Activated CD4-positive, alpha-beta memory T cell treated with anti-CD3 and anti-CD28 coated beads, Interleukin-2, amount 10 ng/mL, durations not matched to agents 7 days and 5 days (primary cell): ENCODE measurements around the gene HBA2. TPM values are rescaled to one million over a fixed set of nuclear protein-coding genes. Genes with fewer than 3 reads are reported as not detected.
"Not testable (repeated sequence)": the region's sequence is repeated elsewhere in the genome, so short reads cannot be mapped to it uniquely, and the experiment has no call there.

Experiments
- CTCF ChIA-PET: fragments of 350-600 bp; sonication (Branson Sonifier 250); formaldehyde crosslinking; loops from one replicate; lab custom pipeline; 2021; ENCODE audit warnings: antibody characterized with exemption, inconsistent platforms; lab: Charles Lee
- POLR2A ChIA-PET: fragments of 350-600 bp; sonication (Branson Sonifier 250); formaldehyde crosslinking; loops from one replicate; lab custom pipeline; 2021; ENCODE audit warnings: antibody characterized with exemption; lab: Charles Lee
- DNase-seq: peaks from one replicate; pipeline ENCODE4 v3.0.0-alpha.2; 2020
- H3K27ac Mint-ChIP-seq: one replicate; pipeline ENCODE4 v1.8.0; 2021; ENCODE audit warnings: mild to moderate bottlenecking, mixed read lengths
- H3K27me3 Mint-ChIP-seq: one replicate; pipeline ENCODE4 v1.8.0; 2021; ENCODE audit warnings: mixed read lengths
- H3K36me3 Mint-ChIP-seq: one replicate; pipeline ENCODE4 v1.8.0; 2021; ENCODE audit warnings: low read depth, mixed read lengths
- H3K4me1 Mint-ChIP-seq: one replicate; pipeline ENCODE4 v1.8.0; 2021; ENCODE audit warnings: mixed read lengths
- H3K4me3 Mint-ChIP-seq: one replicate; pipeline ENCODE4 v1.8.0; 2021; ENCODE audit warnings: mild to moderate bottlenecking, mixed read lengths
- H3K9me3 Mint-ChIP-seq: one replicate; pipeline ENCODE4 v1.8.0; 2021; ENCODE audit warnings: mixed read lengths
- total RNA-seq, 2 experiments: library from RNA; stranded (reverse); gene quantifications; one replicate each; pipeline ENCODE4 v1.2.3, GENCODE V29; 2021

Gene HBA2
- total RNA-seq, 2 experiments from 2014 or later: not detected

DNA sequence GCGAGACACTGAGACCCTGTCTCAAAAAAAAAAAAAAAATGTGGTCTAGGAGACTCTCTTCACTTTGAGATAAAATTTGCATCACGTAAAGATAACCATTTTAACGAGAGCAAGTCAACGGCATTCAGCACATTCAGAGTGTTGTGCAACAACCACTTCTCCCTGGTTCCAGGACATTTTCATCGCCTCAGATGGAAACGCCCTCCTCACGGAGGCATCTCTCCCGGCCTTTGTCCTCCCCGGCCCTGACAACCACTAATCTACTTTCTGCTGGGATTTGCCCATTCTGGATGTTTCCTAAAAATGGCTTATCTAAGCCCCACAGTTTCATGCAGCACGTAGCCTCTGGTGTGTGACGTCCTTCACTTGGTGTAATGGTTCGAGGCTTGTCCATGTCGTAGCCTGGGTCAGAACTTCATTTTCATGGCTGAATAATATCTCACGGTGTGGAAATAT is 27.9 kb upstream of the HBA2 start:
- no peak for DNase-seq
- POLR2A ChIA-PET: no interaction called here
- Mint-ChIP-seq H3K27me3 (peaks cover 23% of the 10 kb centered on the region), H3K9me3 (no peaks in the 10 kb centered on the region), H3K4me3 (no peak overlapping the region), H3K36me3 (no peaks in the 10 kb centered on the region), H3K27ac (no peak overlapping the region), H3K4me1 (no peaks in the 10 kb centered on the region)
- CTCF ChIA-PET: no interaction called here

DNA sequence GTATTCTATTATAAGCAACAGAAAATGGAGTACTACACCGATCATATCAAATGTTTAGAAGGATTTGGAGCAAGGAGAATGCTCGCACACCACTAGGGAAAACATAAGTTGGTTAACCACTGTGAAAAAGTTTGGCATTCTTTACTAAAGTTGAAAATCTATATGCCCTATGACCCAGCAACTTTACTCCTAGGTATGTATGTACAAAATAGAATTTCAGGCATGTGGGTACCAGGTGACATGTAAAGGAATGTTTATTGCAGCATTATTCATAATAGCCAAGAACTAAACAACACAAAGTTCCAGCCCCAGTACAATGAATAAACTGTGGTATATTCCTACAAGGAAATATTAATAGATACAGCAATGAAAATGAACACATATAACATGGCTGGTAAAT is 26.0 kb upstream of the HBA2 start:
- ChIA-PET POLR2A (no interaction called here), CTCF (no interaction called here)
- Mint-ChIP-seq H3K27ac (no peak overlapping the region), H3K4me3 (no peak overlapping the region), H3K9me3 (no peaks in the 10 kb centered on the region), H3K4me1 (no peaks in the 10 kb centered on the region), H3K36me3 (no peaks in the 10 kb centered on the region), H3K27me3 (peaks cover 28% of the 10 kb centered on the region)
- DNase-seq: no peak

DNA sequence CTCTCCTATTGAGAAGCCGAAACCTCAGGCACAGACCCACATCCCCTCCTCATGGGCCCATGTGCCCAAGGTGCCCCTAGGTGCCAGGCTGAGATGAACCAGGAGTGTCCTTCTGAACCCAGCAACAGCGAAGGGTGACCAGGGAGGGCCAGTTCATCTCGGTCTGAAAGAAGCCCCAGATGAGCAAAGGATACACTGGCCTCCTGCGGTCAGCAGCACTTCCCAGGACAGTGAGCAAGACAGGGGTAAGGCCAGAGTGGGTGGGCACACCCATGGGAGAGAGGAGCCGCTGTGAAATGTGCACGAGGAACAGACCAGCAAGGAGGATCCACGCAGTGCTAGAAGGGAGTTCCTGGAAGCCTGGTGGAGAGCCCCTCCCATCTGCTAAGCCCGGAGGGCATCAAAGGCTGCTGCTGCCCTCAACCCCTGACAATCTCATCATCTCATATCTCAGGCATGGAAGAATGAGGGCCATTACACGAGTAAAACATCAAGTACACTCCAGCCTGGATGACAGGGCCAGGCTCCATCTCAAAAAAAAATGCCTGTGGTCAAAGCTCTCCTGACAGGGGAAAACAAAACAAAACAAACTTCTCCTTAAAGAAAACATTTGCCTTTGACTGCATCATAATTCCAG is 23.5 kb upstream of the HBA2 start:
- no peaks in the 10 kb centered on the region for H3K9me3 Mint-ChIP-seq
- no peak overlapping the region for H3K4me3 Mint-ChIP-seq
- peaks cover 29% of the 10 kb centered on the region for H3K27me3 Mint-ChIP-seq
- CTCF ChIA-PET: no interaction called here
- no peak overlapping the region for H3K27ac Mint-ChIP-seq
- no peaks in the 10 kb centered on the region for H3K36me3 Mint-ChIP-seq
- no peak for DNase-seq
- no peaks in the 10 kb centered on the region for H3K4me1 Mint-ChIP-seq
- POLR2A ChIA-PET: no interaction called here

DNA sequence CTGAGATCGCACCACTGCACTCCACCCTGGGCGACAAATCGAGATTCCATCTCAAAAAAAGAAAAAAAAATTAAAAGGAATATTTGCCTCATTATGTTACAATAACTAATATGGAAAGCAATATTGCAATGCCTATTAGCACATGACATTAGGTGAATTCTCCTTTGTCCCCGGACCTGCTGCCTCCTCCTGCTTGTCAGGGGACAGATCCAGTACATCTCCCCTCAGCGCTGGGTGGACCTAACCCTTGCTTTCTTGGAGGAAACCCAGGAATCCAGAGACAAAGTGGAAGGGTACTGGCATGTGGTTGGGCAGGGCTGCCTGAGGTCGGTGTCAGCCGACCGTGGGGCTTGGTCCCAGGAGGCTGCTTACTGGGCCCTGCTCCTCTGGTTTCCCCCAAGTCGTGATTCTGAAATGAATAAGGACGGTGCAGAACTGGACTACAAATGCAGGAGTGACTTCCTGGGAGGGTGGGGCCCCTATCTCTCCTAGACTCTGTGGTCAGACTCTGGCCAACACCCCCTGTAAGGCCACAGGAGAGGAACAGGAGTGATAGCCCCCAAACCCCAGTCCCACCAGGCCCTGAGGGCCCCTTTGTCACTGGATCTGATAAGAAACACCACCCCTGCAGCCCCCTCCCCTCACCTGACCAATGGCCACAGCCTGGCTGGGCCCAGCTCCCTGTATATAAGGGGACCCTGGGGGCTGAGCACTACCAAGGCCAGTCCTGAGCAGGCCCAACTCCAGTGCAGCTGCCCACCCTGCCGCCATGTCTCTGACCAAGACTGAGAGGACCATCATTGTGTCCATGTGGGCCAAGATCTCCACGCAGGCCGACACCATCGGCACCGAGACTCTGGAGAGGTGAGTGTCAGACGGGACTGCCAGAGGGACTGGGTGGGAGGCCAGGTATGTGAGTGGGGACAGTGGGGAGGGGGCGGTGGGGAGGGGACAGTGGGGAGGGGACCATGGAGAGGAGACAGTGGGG is 20.2 kb upstream of the HBA2 start, which contains the start of gene HBZ:
HBZ (plus strand) TSS at position 504 of the 988 bp plus-strand sequence; CDS start at position 770, 266 bp downstream.
- Mint-ChIP-seq H3K27ac (no peak within 1 kb of the TSS), H3K4me1 (peaks cover 7% of the 10 kb centered on the region), H3K36me3 (no peaks in the 10 kb centered on the region), H3K4me3 (no peak within 1 kb of the TSS), H3K27me3 (peaks cover 33% of the 10 kb centered on the region), H3K9me3 (no peaks in the 10 kb centered on the region)
- DNase-seq: no peak
- POLR2A ChIA-PET: no interaction called here
- CTCF ChIA-PET: no interaction called here

DNA sequence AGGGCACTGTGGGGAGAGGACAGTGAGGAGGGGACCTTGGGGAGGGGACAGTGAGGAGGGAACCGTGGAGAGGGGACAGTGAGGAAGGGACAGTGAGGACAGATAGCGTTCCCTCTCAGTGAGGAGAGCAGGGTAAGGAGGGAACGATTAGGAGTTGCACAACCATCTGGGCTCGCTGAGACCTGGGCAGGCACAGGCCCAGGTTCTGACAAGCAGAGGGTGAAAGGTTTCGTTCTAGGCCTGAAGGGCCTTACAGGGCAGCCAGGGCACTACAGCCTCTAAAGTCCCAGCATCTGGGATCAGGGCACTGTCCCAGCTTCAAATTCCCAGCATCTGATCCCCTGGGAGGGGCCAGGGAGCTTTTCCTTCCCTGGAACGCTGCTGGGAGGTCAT is 19.6 kb upstream of the HBA2 start:
- H3K4me1 Mint-ChIP-seq, POLR2A ChIA-PET, H3K36me3 Mint-ChIP-seq, H3K4me3 Mint-ChIP-seq, CTCF ChIA-PET, DNase-seq, H3K9me3 Mint-ChIP-seq, H3K27ac Mint-ChIP-seq: not testable (repeated sequence)
- H3K27me3 Mint-ChIP-seq: peaks cover 36% of the 10 kb centered on the region

DNA sequence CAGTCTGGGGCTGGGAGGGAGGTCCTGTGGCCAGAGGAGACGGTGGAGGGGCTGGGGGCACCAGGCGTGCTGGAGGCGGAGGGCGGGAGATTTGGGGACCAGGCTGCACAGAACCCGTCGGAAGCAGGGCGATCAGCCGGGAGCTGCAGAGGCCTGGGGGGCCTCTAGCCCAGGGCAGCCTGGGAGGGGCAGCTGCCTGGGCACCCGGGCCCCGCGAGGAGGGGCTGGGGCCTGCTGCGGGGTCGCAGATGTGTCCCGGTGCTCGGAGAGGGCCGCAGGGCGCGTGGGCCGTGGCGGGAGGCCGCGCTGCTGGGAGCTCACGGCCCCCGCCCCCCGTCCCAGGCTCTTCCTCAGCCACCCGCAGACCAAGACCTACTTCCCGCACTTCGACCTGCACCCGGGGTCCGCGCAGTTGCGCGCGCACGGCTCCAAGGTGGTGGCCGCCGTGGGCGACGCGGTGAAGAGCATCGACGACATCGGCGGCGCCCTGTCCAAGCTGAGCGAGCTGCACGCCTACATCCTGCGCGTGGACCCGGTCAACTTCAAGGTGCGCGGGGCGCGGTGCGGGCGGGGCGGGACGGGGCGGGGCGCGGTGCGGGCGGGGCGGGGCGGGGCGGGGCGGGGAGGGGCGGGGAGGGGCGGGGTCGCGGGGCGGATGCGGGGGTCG is 19.0 kb upstream of the HBA2 start:
- CTCF ChIA-PET, H3K4me1 Mint-ChIP-seq: not testable (repeated sequence)

DNA sequence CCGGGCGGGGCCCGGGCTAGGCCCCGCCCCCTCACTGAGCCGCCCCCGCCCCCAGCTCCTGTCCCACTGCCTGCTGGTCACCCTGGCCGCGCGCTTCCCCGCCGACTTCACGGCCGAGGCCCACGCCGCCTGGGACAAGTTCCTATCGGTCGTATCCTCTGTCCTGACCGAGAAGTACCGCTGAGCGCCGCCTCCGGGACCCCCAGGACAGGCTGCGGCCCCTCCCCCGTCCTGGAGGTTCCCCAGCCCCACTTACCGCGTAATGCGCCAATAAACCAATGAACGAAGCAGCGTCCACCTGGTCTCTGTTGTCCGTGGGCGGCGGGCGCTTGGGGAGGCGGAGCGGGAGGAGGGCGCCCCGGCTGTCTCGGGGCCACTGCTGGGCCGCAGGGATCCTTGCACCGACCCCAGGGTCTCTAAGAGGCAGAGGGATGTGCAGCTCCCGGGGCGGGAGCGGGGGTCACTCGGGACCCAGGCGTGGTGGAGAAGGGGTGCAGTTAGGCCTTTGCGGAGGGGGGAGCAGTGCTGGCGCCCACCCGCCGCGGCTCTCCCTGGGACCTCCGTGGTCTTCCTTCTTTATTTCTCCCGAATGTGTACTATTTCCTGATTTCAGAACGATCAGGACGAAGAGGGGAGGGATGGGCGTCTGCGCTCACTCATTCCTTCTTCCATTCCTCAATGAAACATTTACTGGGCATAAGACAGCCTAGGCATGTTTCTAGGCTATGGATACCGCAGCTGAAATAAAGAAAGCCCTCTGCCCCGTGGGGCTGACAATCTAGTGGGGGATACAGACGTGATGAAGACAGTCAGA is 18.3 kb upstream of the HBA2 start:
- CTCF ChIA-PET: interaction anchor here (1.4 kb wide), 1 partner anchor 57 kb away, joined by 3 read pairs; no protein-coding TSS in a partner anchor
- Mint-ChIP-seq H3K27me3 (peaks cover 35% of the 10 kb centered on the region), H3K9me3 (no peaks in the 10 kb centered on the region), H3K27ac (no peak overlapping the region), H3K36me3 (no peaks in the 10 kb centered on the region), H3K4me1 (peaks cover 7% of the 10 kb centered on the region), H3K4me3 (peak overlapping the region; percentile 32)
- POLR2A ChIA-PET: no interaction called here
- no peak for DNase-seq

More for the DNA sequence above, 19.0 kb upstream of the HBA2 start:
- H3K4me3 Mint-ChIP-seq, POLR2A ChIA-PET, H3K9me3 Mint-ChIP-seq, H3K27ac Mint-ChIP-seq, DNase-seq, H3K36me3 Mint-ChIP-seq: not testable (repeated sequence)
- peaks cover 35% of the 10 kb centered on the region for H3K27me3 Mint-ChIP-seq

DNA sequence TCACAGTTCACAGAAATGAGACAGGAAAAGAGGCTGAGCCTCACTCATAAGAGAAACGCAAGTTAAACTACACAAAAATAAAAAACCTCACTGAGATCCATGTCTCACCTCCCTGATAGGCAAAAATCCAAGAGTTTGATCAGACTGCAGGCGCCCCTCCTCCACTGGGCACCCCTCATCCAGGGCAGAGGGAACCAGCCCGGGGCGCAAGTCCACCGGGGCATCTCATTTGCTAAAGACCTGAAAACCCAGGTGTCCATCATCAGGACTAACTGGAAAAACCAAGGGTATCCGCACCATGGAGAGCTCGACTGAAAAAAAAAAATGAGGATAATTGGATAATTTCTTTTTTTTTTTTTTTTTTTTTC is 17.7 kb upstream of the HBA2 start:
- peaks cover 7% of the 10 kb centered on the region for H3K4me1 Mint-ChIP-seq
- ChIA-PET CTCF (interaction anchor here (1.4 kb wide), 1 partner anchor 58 kb away, joined by 3 read pairs; no protein-coding TSS in a partner anchor), POLR2A (no interaction called here)
- DNase-seq: no peak
- no peaks in the 10 kb centered on the region for H3K9me3 Mint-ChIP-seq
- H3K27ac Mint-ChIP-seq: no peak overlapping the region
- peaks cover 36% of the 10 kb centered on the region for H3K27me3 Mint-ChIP-seq
- H3K36me3 Mint-ChIP-seq: no peaks in the 10 kb centered on the region
- peak overlapping the region; percentile 30 for H3K4me3 Mint-ChIP-seq

DNA sequence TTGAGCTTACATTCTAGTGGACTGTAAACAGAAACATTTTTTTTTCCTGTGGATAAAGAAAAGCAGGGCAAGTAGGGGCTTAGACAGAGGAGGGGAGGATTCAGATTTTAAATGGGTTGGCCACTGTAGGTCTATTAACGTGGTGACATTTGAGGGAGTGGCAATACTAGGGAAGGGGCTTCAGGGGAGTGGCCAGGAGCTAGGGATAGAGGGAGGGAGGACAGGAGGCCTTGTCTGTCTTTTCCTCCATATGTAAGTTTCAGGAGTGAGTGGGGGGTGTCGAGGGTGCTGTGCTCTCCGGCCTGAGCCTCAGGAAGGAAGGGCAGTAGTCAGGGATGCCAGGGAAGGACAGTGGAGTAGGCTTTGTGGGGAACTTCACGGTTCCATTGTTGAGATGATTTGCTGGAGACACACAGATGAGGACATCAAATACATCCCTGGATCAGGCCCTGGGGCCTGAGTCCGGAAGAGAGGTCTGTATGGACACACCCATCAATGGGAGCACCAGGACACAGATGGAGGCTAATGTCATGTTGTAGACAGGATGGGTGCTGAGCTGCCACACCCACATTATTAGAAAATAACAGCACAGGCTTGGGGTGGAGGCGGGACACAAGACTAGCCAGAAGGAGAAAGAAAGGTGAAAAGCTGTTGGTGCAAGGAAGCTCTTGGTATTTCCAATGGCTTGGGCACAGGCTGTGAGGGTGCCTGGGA is 13.4 kb upstream of the HBA2 start:
- POLR2A ChIA-PET: no interaction called here
- Mint-ChIP-seq H3K36me3 (no peaks in the 10 kb centered on the region), H3K4me3 (no peak overlapping the region), H3K4me1 (peaks cover 5% of the 10 kb centered on the region), H3K9me3 (no peaks in the 10 kb centered on the region), H3K27ac (no peak overlapping the region), H3K27me3 (peaks cover 26% of the 10 kb centered on the region)
- CTCF ChIA-PET: no interaction called here
- no peak for DNase-seq

DNA sequence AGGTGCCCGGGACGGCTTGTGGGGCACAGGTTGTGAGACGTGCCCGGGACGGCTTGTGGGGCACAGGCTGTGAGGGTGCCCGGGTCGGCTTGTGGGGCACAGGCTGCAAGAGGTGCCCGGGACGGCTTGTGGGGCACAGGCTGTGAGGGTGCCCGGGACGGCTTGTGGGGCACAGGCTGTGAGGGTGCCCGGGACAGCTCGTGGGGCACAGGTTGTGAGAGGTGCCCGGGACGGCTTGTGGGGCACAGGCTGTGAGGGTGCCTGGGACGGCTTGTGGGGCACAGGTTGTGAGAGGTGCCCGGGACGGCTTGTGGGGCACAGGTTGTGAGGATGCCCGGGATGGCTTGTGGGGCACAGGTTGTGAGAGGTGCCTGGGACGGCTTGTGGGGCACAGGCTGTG is 12.4 kb upstream of the HBA2 start:
- H3K27me3 Mint-ChIP-seq: peaks cover 21% of the 10 kb centered on the region
- H3K9me3 Mint-ChIP-seq, CTCF ChIA-PET, H3K4me3 Mint-ChIP-seq, H3K4me1 Mint-ChIP-seq, POLR2A ChIA-PET, H3K36me3 Mint-ChIP-seq, H3K27ac Mint-ChIP-seq, DNase-seq: not testable (repeated sequence)

DNA sequence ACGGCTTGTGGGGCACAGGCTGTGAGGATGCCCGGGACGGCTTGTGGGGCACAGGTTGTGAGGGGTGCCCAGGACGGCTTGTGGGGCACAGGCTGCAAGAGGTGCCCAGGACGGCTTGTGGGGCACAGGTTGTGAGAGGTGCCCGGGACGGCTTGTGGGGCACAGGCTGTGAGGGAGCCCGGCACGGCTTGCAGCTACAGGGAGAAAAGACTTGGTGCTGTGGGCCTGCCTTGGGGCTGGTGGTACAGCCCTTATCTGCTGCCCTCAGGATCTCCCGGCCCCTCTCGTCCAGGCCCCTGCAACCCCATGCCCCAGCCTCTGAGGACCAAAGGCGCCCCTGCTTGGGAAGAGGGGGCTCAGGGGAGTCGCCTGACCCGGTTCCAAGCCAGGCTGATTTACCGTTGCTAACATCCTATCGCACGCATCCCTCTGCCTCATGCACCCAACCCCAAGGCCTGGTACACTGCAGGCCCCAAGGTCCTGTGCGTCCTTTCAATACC is 11.9 kb upstream of the HBA2 start:
- CTCF ChIA-PET: no interaction called here
- H3K27me3 Mint-ChIP-seq: peaks cover 22% of the 10 kb centered on the region
- no peaks in the 10 kb centered on the region for H3K36me3 Mint-ChIP-seq
- H3K27ac Mint-ChIP-seq: no peak overlapping the region
- H3K4me1 Mint-ChIP-seq: peaks cover 2% of the 10 kb centered on the region
- H3K4me3 Mint-ChIP-seq: no peak overlapping the region
- no peak for DNase-seq
- POLR2A ChIA-PET: no interaction called here
- H3K9me3 Mint-ChIP-seq: no peaks in the 10 kb centered on the region
